GM19468 (cell line): ENCODE measurements around the gene IL34.

ENCODE experiments used
- ATAC-seq: cut with Tn5 transposase; IDR thresholded peaks from one replicate; pipeline ENCODE4 v1.9.1; 2021; ENCODE audit warnings: mild to moderate bottlenecking, moderate library complexity, moderate number of reproducible peaks; ENCODE audit not compliant: unreplicated experiment; ENCODE audit errors: extremely low read depth

IL34 gene

DNA sequence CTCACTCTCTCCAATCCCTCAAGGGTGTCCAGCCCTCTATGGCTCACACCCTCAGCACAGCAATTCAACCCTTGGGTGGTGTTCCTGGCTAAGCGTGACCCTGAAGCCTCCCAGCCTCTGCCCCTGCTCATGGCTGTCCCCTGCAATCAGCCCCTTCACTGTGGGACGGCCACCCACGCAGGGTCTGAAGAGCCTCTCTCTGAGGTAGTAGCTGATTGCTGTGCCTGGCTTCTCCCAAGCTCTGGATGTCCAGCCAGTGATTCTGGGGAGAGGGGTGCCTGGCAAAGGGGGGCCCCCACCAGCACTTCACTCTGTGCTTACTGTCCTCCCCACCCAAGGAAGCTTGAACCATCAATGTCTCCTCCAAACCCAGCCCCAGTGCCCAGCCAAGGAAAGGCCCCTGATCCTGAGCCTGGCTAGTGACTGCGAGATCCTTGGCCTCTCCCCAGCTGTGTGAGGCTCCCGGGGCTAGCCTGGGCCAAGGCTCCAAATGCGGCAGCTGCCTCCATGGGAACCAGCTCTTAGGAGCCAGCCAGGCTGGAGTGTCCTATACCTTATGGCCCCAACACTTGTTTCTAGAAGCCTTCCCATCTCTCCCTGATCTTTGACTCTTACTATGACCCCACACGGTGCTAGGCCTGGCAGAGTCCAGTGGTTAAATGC lies 29.6 kb downstream of the IL34 start:
- ATAC-seq = no peak

DNA sequence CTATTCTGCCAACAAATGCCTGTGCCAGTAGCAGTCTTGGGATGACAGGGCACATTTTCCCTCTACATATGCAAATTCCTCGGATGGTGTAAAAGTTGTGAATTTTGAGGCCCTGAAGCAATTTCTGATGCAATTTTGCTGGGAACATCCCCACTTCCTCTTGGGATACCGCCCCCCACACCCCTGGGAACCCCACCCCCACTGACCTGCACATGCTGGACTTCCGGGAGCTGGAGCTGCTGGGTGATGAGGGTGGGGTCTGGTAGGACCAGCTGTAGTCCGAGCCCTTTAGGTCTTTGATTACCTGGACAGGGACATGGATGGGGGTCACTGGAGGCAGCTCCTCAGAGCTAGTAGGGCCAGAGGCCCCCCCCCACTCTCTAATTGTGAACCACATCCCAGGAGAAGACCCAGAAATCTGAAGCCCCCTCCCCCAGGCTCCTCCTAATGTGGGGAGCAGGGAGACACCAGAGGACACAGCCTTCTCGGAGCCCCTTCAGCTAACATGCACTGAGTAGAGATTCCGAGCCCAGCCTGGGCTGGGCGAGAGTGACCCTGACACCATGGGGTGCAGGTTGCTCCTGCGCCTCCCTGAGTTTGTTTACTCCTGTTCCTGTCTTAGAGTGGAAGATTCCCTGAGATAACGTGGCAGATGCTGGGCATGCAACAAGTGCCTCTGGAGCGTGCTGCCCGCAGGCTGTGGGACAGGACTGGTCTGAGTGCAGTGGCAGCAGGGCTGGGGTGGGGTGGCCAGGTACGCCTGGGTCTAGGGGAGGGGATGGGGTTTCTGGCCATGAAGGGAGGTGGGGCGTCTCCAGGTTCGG lies 30.5 kb downstream of the IL34 start:
- no peak for ATAC-seq

DNA sequence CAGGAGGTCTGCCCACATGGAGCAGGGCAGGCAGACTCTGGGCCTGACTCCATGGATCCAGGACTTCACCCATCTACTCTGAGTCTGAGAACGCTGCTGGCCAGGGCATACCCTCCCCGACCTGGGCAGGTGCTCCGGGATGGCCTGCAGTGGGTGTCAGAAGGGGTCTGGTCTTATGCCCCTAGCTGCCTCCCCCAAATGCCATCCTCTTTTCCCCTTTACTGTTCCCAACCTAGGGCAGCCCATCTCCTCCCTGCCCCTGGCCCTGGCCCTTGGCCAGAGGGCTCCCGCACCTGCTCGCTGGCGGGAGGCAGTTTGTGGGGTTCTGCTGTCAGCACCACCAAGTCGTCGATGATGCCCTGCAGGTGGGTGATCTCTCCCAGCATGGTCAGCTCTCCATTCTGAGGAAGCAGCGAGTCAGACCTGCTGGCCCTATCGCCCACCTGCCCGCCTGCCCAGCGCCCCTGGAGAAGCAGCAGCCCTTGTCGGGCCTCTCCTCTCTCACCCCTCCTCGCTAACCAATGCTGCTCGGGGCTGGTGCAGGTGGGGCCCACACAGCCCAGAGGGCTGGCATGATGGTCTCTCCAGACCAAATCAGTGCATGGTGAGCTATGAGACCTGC lies 31.3 kb downstream of the IL34 start:
- ATAC-seq = no peak

- ATAC-seq = no peak
Observed at GRCh38 chr16:70678121-70678897, 31.9 kb downstream of the IL34 start.

DNA sequence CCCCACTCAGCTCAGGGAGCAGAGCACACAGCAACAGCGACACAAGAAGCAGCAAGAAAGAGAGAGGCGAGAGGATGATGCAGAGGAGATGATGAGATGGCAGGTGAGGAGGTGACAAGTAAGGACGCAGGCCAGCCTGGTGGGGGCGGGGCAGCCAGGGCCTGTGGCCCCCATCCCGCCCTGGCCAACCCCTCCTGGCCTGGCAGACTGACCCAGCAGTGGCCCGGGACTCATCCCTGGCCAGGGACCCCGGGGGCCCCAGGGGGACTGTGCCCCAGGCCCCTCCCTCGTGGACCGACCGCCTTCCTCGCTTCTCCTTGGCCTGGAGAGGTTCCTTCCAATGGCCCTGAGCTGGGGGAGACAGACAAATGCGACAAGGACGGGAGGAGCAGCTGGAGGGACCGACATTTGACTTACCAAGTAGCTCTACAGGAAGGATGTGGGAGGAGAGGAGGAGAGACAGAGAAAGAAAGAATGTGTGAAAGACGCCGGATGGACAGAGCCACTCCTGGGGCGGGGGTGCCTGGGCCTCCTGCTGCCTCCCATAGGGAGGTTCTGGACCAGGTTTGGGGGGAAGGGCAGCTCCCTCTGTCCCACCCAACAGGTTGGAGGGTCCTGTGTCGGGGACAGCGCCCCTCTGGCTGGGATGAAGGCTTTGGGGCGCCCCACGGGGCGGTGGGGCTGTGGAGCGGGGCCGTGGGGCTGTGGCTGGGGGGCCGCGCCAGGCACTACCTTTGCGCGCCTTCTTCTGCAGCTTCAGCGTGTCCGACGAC lies 32.7 kb downstream of the IL34 start:
- ATAC-seq = no peak

DNA sequence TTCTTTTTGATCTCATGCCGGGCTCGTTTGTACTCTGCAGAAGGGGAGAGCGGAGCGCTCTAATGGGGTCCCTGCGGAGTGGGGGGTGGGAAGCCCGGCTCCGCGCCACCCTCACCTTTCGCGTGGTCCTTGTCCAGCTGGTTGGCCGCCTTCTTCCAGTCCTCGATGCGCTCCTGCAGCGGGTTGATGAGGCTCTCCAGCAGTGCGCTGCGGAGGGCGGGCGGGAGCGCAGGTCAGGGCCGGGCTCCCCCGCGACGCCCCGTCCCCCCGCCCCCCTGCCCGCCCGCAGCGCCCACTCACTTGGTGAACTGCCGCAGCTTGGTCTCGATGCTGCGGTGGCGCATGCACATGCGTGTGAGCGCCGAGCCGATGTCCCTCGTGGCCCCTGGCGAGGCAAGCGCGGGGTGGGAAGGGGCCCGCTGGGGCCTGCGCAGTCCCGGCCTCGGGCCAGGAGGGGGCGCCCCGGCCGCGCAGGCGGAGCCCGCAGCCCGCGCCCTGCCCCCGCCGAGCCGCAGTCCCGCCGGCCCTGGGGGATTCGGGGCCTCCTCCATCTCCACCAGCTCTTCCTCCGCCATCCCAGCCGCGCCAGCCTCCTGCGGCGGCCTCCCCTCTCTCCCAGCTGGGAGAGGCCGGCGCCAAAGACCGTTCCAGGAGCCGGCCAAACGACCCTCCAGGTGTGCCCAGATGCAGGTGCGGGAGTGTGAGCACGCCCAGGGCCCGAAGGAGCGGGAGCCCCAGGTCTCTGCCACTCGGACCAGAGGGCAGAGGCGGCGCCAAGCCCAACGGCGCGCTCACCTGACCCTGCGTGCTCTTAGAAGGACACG lies 33.5 kb downstream of the IL34 start:
- ATAC-seq = no peak

GRCh38 chr16:70680495-70681381 lies 34.4 kb downstream of the IL34 start:
- no peak for ATAC-seq

DNA sequence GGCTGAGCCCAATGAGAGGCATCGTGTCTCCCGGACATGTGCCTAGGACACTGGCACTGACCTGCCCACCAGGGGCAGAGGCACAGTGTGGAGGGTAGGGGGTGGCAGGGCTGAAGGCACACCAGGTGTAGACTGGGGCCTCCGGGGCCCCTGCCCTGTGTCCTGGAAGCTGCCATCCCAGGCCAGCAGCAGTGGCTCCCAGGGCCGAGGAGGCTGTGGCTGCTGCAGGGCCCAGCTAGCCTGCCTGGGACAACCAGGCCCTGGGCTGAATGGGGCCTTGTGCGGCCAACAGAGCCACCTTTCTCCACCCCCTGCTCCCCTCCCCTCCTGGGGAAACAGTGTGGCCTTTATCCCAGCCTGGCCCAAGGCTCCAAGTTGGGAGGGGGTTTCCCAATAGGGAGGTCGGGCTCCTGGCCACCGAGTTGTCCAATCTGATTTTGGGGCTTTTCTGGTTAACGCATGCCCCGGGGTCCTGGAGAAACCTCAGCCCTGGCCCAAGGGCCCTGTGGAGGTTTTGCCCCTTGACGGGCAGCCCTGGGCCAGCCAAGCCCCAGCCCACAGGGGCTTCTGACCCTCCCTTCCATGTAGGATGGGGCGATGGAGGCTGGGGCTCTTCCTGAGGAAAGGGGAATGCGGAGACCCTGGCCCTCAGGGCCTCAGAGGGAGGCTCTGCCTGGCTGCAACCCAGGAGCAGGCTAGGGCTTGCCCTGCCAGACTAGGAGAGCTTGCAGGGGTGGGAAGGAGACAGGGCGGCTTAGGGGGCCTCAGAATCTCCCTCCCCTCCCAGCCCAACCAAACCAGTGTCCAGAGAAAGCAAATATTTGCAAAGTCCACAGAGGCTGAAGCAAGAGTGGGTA lies 35.3 kb downstream of the IL34 start:
- no peak for ATAC-seq

DNA sequence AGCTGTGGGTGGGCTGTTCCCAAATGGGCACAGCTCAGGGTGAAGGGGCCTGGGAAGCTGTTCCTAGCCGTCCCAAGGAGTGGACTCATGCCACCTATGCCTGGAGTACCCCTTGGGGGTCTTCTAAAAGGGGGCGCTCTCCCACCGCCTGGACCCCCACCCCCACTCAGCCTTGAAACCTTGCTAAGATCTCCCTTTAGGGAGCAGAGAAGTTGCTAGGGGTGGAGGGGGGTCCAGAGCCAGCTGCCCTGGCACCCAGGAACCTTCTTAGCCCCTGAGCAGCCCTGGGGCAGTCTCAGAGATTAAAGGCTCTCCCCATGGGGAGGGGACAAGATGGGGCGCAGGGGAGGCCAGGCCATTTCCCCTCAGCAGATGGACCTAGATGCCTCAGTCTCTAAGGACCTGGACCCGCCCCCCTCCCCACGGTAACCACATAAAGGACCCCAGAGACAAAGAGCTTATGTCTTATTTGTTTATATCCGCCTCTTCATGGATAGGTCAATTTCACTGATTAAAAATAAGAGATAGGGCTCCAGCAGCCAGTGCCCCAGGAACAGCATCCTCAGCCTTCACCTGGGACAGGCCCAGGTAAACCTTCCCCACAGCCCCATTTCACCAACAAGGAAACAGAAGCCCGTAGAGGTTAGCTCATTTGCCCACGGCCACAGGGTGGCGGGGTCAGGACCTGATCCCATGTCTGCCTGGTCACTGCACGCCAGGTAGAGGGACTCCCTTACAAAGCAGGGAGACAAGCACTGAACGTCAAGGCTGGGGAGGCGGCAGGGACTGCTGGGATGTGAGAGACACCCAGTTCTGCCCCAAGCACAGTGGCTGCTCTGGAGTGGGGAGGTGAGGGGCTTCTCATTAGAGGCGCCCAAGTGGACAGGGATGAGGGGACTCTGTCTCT lies 36.1 kb downstream of the IL34 start:
- no peak for ATAC-seq

DNA sequence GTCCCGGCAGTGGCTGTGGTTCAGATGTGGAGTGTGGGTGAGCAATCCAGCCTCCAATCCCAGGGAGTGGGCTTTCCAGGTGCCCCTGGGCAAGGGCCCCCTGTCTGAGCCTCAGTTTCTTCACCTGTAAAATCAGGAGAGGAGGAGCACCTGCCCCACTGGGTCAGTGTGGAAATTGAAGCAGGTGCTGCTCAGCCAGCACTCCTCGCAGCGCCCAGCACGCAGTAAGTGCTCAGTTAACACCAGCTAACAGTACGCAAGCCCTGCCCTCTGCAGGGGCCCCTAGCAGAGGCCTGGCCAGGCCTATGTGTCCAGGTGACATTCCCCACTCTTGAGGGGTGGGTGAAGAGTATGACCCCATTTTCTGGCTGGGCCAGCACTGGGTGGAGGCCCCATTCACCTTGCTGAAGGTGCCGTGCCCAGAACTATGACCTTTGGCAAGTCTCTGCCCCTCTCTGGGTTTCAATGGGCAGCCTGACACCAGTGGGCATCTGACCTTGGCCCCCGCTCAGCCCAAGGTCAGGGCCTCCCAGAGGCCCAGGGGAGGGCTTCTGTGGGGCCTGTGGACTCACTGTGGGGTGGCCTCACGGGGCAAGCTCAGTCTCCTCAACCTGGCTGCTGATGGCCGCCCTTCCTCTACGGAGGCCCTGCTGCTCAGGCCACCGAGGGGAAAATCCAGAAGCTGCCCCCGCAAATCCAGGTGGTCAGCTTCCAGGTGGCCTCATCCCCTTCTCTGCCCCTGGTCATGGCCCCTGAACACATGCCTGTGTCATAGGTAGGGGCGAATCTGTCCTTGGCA lies 37.0 kb downstream of the IL34 start:
- ATAC-seq = no peak

- ATAC-seq = no peak
Observed at GRCh38 chr16:70684146-70685060, 38.0 kb downstream of the IL34 start.

DNA sequence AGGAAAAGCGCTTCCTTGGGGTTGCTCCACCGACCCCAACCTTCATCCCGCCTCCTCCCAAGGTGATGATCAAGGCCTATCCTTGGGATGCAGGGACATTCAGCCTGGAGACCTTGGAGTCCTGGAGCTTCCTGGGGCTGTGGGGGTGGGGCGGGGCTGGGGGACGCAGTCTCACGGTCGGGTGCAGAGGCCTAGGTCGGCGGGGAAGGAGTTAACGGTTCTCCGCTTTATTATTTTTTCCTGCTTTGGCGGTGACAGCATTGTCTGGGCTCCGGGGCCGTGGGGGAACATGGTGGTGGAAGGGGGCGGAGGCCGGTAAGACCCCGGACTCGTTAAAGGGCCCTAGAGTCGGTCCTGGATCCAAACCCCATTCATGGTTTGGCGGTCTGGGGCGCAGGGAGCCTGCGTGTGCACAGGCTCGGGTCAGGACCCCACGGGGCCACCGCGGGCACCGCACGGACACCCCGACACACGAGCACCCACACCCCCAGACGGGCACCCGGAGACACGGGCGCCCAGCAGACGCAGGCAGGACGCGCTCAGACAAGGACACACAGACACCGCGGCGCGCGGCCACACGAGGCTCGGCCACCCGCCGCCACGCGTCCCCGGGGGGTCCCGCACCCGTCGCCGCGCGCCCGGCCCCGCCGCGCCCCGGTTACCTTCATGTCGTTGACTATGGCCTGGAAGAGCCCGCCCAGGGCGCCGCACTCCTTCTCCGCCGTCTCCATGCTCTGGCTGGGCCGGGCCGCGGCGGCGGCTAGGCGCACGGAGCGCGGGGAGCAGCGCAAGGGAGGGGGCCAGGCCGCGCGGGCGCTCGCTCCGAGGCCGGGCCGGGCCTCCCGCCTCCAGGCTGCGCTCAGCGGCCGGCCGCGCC lies 38.9 kb downstream of the IL34 start:
- no peak for ATAC-seq

DNA sequence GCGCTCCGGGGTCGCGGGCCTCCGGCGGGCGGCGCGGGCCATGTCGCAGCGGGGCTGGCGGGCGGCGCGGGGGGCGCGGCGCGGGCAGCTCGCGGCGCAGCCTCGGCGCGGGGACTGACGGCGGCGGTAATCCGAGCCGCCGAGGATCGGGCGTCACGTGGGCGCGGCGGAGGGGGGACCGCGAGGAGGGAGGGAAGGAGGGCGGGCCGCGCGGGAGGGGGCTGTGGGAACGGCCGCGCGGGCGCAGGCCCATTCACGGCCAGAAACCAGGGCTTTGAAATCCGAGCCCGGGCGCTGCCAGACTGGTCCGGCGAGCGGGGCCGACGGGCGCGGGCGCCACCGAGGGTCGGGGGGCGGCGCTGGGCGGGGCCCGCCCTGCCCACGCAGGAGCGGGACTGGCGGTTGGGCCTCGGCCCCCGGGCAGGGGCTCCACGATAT lies 39.6 kb downstream of the IL34 start, which contains the start of gene MTSS2:
TSS of gene MTSS2 (minus strand) at position 116 of the 438 bp plus-strand sequence. CDS start 262 bp downstream, outside the sequence.
- ATAC-seq = no peak
